GM12878 (cell line): ENCODE data around the gene EPB42. TPM values are rescaled to one million over a fixed set of nuclear protein-coding genes. Genes with fewer than 3 reads are reported as not detected.

ENCODE experiments used
- ATAC-seq: fragments of 200-7000 bp; cut with Tn5 transposase; 3 replicates; pipeline ENCODE4 v1.9.1; 2020; ENCODE audit warnings: mild to moderate bottlenecking, moderate library complexity
- BruUV-seq: library from RNA; stranded (reverse); fragments of 400-500 nt; replicated peaks from 2 replicates; lab custom pipeline; 2021; lab: Mats Ljungman, UMichigan
- CTCF ChIA-PET: fragments of 300-600 bp; sonication (Branson Sonifier 250); formaldehyde crosslinking; extraction: SDS; loops from one replicate; lab custom pipeline; 2021; ENCODE audit warnings: inconsistent platforms; lab: Yijun Ruan, JAX
- POLR2A ChIA-PET: fragments of 350-600 bp; formaldehyde crosslinking; extraction: SDS; loops from one replicate; lab custom pipeline; 2021; ENCODE audit warnings: inconsistent platforms; lab: Charles Lee
- RAD21 ChIA-PET: fragments of 300-600 bp; sonication (Branson Sonifier 250); formaldehyde crosslinking; loops from one replicate; lab custom pipeline; 2023; ENCODE audit warnings: antibody characterized with exemption; ENCODE audit not compliant: unreplicated experiment; lab: Charles Lee
- SMC1A ChIA-PET: fragments of 300-600 bp; sonication (Branson Sonifier 250); formaldehyde crosslinking; loops from one replicate; lab custom pipeline; 2023; ENCODE audit not compliant: unreplicated experiment, uncharacterized antibody; lab: Charles Lee
- DNase-seq: peaks from one replicate; pipeline ENCODE4 v3.0.0-alpha.2; 2011; ENCODE audit warnings: low read depth, low spot score
- FAIRE-seq: peaks from 3 replicates; lab custom pipeline; 2011; peaks lifted over from hg19 to GRCh38; lab: Jason Lieb, UNC
- H2AFZ ChIP-seq: 2 replicates; pipeline ENCODE4 v1.6.0; 2011; ENCODE audit warnings: low read depth, low read length, control low read depth; ENCODE audit not compliant: control insufficient read depth
- H3K27ac ChIP-seq: 2 replicates; pipeline ENCODE4 v1.5.1; 2011; ENCODE audit warnings: control low read depth; ENCODE audit not compliant: control insufficient read depth, insufficient read depth
- H3K27me3 ChIP-seq, 2 experiments: replicated peaks in 1 of 2; 2 replicates each; pipeline versions ENCODE4 v1.6.0 to v1.6.1; 2011; ENCODE audit warnings: low read length in 1 of 2; ENCODE audit not compliant: control insufficient read depth in 2 of 2, insufficient read depth in 2 of 2
- H3K36me3 ChIP-seq, 2 experiments: 2 replicates each; pipeline ENCODE4 v1.5.1; 2011; ENCODE audit warnings: low read length in 1 of 2; ENCODE audit not compliant: control insufficient read depth in 2 of 2, insufficient read depth in 2 of 2
- H3K4me1 ChIP-seq: 2 replicates; pipeline ENCODE4 v1.6.1; 2011; ENCODE audit warnings: mild to moderate bottlenecking, low read length, moderate library complexity, mixed read lengths; ENCODE audit not compliant: control insufficient read depth, insufficient read depth
- H3K4me2 ChIP-seq: 2 replicates; pipeline ENCODE4 v1.6.0; 2011; ENCODE audit warnings: control low read depth; ENCODE audit not compliant: control insufficient read depth, insufficient read depth
- H3K4me3 ChIP-seq: fragments of 200-600 bp; sonication (generic); 2 replicates; pipeline ENCODE4 v1.5.1; 2016
- H3K79me2 ChIP-seq: 2 replicates; pipeline ENCODE4 v1.6.0; 2011; ENCODE audit warnings: low read length; ENCODE audit not compliant: control insufficient read depth, insufficient read depth
- H3K9ac ChIP-seq: 2 replicates; pipeline ENCODE4 v1.8.0; 2011; ENCODE audit warnings: low read length, control low read depth, mixed read lengths; ENCODE audit not compliant: control insufficient read depth, insufficient read depth
- H3K9me3 ChIP-seq: replicated peaks from 3 replicates; pipeline ENCODE4 v1.5.1; 2011; ENCODE audit warnings: mild to moderate bottlenecking, low read length; ENCODE audit not compliant: control insufficient read depth, insufficient read depth
- H4K20me1 ChIP-seq: 2 replicates; pipeline ENCODE4 v1.6.0; 2011; ENCODE audit not compliant: control insufficient read depth, insufficient read depth
- BACH1 ChIP-seq: fragments of 450-650 bp; IDR thresholded peaks from 2 replicates; pipeline ENCODE4 v1.6.1; 2017; ENCODE audit warnings: mild to moderate bottlenecking, borderline replicate concordance
- CBFB ChIP-seq: IDR thresholded peaks from 2 replicates; pipeline ENCODE4 v1.6.1; 2016; ENCODE audit warnings: antibody characterized with exemption, low read depth
- FOXK2 ChIP-seq: fragments of 450-650 bp; IDR thresholded peaks from 2 replicates; pipeline ENCODE4 v1.6.1; 2017; ENCODE audit warnings: mild to moderate bottlenecking, moderate library complexity
- JUNB ChIP-seq: IDR thresholded peaks from 2 replicates; pipeline ENCODE4 v1.6.1; 2016; ENCODE audit warnings: antibody characterized with exemption, mild to moderate bottlenecking
- NFYB ChIP-seq: IDR thresholded peaks from 2 replicates; pipeline ENCODE4 v1.6.1; 2011; ENCODE audit warnings: low read depth, mild to moderate bottlenecking, low read length, improper control_type of control experiment, moderate library complexity; ENCODE audit not compliant: insufficient read depth
- NR2F1 ChIP-seq: fragments of 450-650 bp; conservative IDR thresholded peaks from 2 replicates; pipeline ENCODE4 v1.6.1; 2017; ENCODE audit warnings: mild to moderate bottlenecking
- RAD51 ChIP-seq: fragments of 450-650 bp; IDR thresholded peaks from 2 replicates; pipeline ENCODE4 v1.6.1; 2016; ENCODE audit warnings: moderate library complexity, mild to moderate bottlenecking, inconsistent platforms
- RUNX3 ChIP-seq: IDR thresholded peaks from 2 replicates; pipeline ENCODE4 v1.6.1; 2012; ENCODE audit warnings: low read length, inconsistent platforms
- SPI1 ChIP-seq: IDR thresholded peaks from 2 replicates; pipeline ENCODE4 v1.6.1; 2011; ENCODE audit warnings: low read depth, mild to moderate bottlenecking, low read length, moderate library complexity, borderline replicate concordance; ENCODE audit not compliant: insufficient read depth
- TARDBP ChIP-seq: IDR thresholded peaks from 2 replicates; pipeline ENCODE4 v1.6.1; 2016; ENCODE audit warnings: borderline replicate concordance
- TCF7 ChIP-seq: IDR thresholded peaks from 2 replicates; pipeline ENCODE4 v1.6.1; 2014; ENCODE audit warnings: antibody characterized with exemption, borderline replicate concordance
- YY1 ChIP-seq: IDR thresholded peaks from 2 replicates; pipeline ENCODE4 v1.6.1; 2011; ENCODE audit warnings: low read depth, mild to moderate bottlenecking, low read length
- ZNF622 ChIP-seq: fragments of 450-650 bp; IDR thresholded peaks from 2 replicates; pipeline ENCODE4 v1.6.1; 2017; ENCODE audit warnings: mild to moderate bottlenecking, inconsistent platforms
- WGBS: methylation state at CpG from one replicate; pipeline ENCODE4 v1.1.6; 2016; ENCODE audit warnings: low lambda C conversion rate; ENCODE audit not compliant: insufficient replicate concordance, insufficient coverage; ENCODE audit errors: missing lambda C conversion rate; 5-methylcytosine and 5-hydroxymethylcytosine counted together
- in situ Hi-C: fragments of 300-500 bp; cut with MboI; formaldehyde crosslinking; loops from 9 replicates; pipeline ENCODE4 v1.14.3; 2018; ENCODE audit warnings: mixed read lengths
- intact Hi-C: fragments of 100-400 bp; cut with micrococcal nuclease; formaldehyde crosslinking; loops from one replicate; pipeline ENCODE4 v1.14.2; 2022; ENCODE audit not compliant: unreplicated experiment
- polyA plus RNA-seq, 11 experiments: library from polyadenylated mRNA; depleted of rRNA in 4 of 11; unstranded in 6 of 11; stranded (reverse) in 5 of 11; fragments of >200 nt; fragmentation: Nextera tagmentation in 4 of 11; fragmentation: Illumina TruSeq in 1 of 11; extraction: Ambion mirVana in 4 of 11; extraction: Trizol in 1 of 11; gene quantifications; 1 replicate in 1 of 11; 2 replicates in 10 of 11; pipeline versions ENCODE4 v1.2.1 to v1.2.3, GENCODE V29; 2011 to 2016; ENCODE audit warnings: inconsistent platforms in 2 of 11, missing spikeins in 2 of 11, low read depth in 1 of 11
- total RNA-seq, 4 experiments: library from RNA; depleted of rRNA in 3 of 4; stranded (reverse); fragments of >200 nt in 3 of 4; fragmentation: Illumina TruSeq in 1 of 4; extraction: Trizol in 1 of 4; gene quantifications; 2 replicates each; pipeline versions ENCODE4 v1.2.1 to v1.2.3, GENCODE V29; 2013 to 2021
- TF ChIP-seq, protein P1 (sequence below): fragments of 450-650 bp; formaldehyde crosslinking; IDR thresholded peaks from 2 replicates; pipeline ENCODE4 v1.5.0; 2022; ENCODE audit warnings: mild to moderate bottlenecking, missing genetic modification characterization
- TF ChIP-seq, protein P2 (sequence below): IDR thresholded peaks from 2 replicates; pipeline ENCODE4 v1.6.1; 2012; ENCODE audit warnings: low read depth, low read length, improper control_type of control experiment
- TF ChIP-seq, protein P3 (sequence below): IDR thresholded peaks from 2 replicates; pipeline ENCODE4 v1.6.1; 2011; ENCODE audit warnings: low read depth, low read length, improper control_type of control experiment, borderline replicate concordance
- TF ChIP-seq, protein P4 (sequence below): fragments of 450-650 bp; IDR thresholded peaks from 2 replicates; pipeline ENCODE4 v1.6.1; 2017; ENCODE audit warnings: mild to moderate bottlenecking

The EPB42 gene
- total and polyA plus RNA-seq, 10 of the 15 experiments (the other 5 are each of a cell fraction or from before 2014, with no cell fraction given): not detected

DNA sequence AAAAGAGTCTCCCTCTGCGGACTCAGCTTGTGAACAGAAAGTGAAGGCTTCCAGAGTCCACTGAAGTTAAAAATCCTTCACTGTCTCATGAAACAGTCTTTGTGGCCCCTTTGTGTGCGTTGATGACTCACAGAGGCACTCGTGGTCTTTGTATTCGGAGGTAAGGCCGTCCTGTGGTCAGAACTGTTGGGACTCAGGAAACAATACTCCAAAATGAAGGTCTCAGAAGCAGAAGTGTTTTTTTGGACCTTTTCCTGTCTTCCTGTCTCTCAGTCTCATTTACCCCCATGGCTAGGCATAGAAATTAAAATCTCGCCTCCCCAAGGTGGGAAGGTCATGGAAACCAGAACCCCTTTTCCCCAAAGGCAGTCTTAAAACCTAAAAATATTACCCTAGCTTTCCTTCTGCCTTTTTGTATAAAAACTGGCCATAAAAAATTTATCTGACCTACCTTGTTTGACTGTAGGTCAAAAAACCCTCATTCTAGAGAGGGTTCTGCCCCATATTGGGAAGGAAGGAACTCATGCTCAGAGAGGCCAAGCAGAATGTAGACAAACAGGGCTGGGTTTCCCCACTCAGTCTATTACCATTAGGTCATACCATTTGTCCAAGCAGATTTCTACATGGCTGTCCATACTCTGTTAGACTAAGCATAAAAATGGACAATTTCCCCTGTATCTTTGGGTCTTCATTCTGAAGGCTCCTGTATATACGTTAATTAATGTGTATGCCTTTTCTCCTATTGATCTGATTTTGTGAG, 19.1 kb upstream of the EPB42 start:
- Histone ChIP-seq H3K27ac (peak overlapping the region; percentile 41), H3K4me3 (no peak overlapping the region), H3K4me2 (no peak overlapping the region; the same call in 1 of the 2 replicates), H2AFZ (peak overlapping the region; percentile 16), H3K9me3 (no peaks in the 10 kb centered on the region), H3K27me3 (no peaks in the 10 kb centered on the region), H3K79me2 (no peaks in the 10 kb centered on the region), H3K9ac (peak overlapping the region; percentile 8; the same call in 1 of the 2 replicates), H3K4me1 (peaks cover 17% of the 10 kb centered on the region), H4K20me1 (no peaks in the 10 kb centered on the region), H3K36me3 (no peaks in the 10 kb centered on the region)
- ChIA-PET RAD21 (interaction anchor here (0.6 to 3.5 kb wide), 5 partner anchors 11 to 45 kb away, joined by 4 to 19 read pairs (median 6); no protein-coding TSS in a partner anchor), CTCF (interaction anchor here (0.7 to 4.9 kb wide), 4 partner anchors 15 to 45 kb away, joined by 3 to 39 read pairs (median 14); no protein-coding TSS in a partner anchor), SMC1A (interaction anchor here (1.6 to 5.7 kb wide), 5 partner anchors 8 to 14 kb away, joined by 3 to 36 read pairs (median 13); no protein-coding TSS in a partner anchor), POLR2A (interaction anchor here (0.9 to 4.6 kb wide), 3 partner anchors 8 to 14 kb away, joined by 3 to 25 read pairs (median 8); no protein-coding TSS in a partner anchor)
- intact Hi-C loops: loop anchor here (1.0 kb wide), 2 partner anchors 9 to 13 kb away; no protein-coding TSS in a partner anchor
- ATAC-seq (peak; percentile 83), DNase-seq (no peak), FAIRE-seq (peak; percentile 13)
- in situ Hi-C loops: loop anchor here (10.0 kb wide), 1 partner anchor 45 kb away; no protein-coding TSS in a partner anchor
- WGBS: 35% methylated on average over 7 of the region's 7 CpGs
- BruUV-seq: TSS peak; percentile 82
- TF ChIP-seq FOXK2: no peak
- TF ChIP-seq TCF7: no peak
- peak; percentile 33; the same call in 1 of the 2 replicates for TF ChIP-seq RAD51
- TF ChIP-seq JUNB: peak; percentile 11; the same call in 1 of the 2 replicates
- 0 out of 2 replicates have a peak, but pooled peaks have one; percentile 30 for TF ChIP-seq NR2F1
- peak; percentile 33; the same call in 1 of the 2 replicates for TF ChIP-seq SPI1
- TF ChIP-seq ZNF622: no peak
- TF ChIP-seq, protein P1, sequence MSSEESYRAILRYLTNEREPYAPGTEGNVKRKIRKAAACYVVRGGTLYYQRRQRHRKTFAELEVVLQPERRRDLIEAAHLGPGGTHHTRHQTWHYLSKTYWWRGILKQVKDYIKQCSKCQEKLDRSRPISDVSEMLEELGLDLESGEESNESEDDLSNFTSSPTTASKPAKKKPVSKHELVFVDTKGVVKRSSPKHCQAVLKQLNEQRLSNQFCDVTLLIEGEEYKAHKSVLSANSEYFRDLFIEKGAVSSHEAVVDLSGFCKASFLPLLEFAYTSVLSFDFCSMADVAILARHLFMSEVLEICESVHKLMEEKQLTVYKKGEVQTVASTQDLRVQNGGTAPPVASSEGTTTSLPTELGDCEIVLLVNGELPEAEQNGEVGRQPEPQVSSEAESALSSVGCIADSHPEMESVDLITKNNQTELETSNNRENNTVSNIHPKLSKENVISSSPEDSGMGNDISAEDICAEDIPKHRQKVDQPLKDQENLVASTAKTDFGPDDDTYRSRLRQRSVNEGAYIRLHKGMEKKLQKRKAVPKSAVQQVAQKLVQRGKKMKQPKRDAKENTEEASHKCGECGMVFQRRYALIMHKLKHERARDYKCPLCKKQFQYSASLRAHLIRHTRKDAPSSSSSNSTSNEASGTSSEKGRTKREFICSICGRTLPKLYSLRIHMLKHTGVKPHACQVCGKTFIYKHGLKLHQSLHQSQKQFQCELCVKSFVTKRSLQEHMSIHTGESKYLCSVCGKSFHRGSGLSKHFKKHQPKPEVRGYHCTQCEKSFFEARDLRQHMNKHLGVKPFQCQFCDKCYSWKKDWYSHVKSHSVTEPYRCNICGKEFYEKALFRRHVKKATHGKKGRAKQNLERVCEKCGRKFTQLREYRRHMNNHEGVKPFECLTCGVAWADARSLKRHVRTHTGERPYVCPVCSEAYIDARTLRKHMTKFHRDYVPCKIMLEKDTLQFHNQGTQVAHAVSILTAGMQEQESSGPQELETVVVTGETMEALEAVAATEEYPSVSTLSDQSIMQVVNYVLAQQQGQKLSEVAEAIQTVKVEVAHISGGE (CRISPR knock-in tag): no peak
- TF ChIP-seq NFYB: no peak
- no peak for TF ChIP-seq TARDBP
- no peak for TF ChIP-seq BACH1
- 0 out of 2 replicates have a peak, but pooled peaks have one; percentile 29 for TF ChIP-seq YY1
- TF ChIP-seq, protein P2, sequence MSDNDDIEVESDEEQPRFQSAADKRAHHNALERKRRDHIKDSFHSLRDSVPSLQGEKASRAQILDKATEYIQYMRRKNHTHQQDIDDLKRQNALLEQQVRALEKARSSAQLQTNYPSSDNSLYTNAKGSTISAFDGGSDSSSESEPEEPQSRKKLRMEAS: no peak
- TF ChIP-seq, protein P3, sequence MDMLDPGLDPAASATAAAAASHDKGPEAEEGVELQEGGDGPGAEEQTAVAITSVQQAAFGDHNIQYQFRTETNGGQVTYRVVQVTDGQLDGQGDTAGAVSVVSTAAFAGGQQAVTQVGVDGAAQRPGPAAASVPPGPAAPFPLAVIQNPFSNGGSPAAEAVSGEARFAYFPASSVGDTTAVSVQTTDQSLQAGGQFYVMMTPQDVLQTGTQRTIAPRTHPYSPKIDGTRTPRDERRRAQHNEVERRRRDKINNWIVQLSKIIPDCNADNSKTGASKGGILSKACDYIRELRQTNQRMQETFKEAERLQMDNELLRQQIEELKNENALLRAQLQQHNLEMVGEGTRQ: no peak
- TF ChIP-seq, protein P4, sequence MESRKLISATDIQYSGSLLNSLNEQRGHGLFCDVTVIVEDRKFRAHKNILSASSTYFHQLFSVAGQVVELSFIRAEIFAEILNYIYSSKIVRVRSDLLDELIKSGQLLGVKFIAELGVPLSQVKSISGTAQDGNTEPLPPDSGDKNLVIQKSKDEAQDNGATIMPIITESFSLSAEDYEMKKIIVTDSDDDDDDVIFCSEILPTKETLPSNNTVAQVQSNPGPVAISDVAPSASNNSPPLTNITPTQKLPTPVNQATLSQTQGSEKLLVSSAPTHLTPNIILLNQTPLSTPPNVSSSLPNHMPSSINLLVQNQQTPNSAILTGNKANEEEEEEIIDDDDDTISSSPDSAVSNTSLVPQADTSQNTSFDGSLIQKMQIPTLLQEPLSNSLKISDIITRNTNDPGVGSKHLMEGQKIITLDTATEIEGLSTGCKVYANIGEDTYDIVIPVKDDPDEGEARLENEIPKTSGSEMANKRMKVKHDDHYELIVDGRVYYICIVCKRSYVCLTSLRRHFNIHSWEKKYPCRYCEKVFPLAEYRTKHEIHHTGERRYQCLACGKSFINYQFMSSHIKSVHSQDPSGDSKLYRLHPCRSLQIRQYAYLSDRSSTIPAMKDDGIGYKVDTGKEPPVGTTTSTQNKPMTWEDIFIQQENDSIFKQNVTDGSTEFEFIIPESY: no peak
- TF ChIP-seq RUNX3: peak; percentile 86
- no peak for TF ChIP-seq CBFB
